Mucosa of rectum (tissue), 2 donors: Measurements from ENCODE around the gene FFAR2.

Experiments used
- H3K27ac ChIP-seq, 2 donors: one replicate each; pipeline ENCODE4 v1.7.0; 2013; ENCODE audit warnings: inconsistent platforms in 2 of 2, low read depth in 2 of 2, low read length in 2 of 2
- H3K27me3 ChIP-seq, 2 donors: one replicate each; pipeline ENCODE4 v1.7.0; 2013; ENCODE audit warnings: low read length in 2 of 2; ENCODE audit not compliant: control insufficient read depth in 2 of 2, insufficient read depth in 2 of 2
- H3K36me3 ChIP-seq, 2 donors: one replicate each; pipeline ENCODE4 v1.7.0; 2013; ENCODE audit warnings: low read length in 2 of 2; ENCODE audit not compliant: control insufficient read depth in 2 of 2, insufficient read depth in 2 of 2
- H3K4me1 ChIP-seq, 2 donors: one replicate each; pipeline ENCODE4 v1.7.0; 2013; ENCODE audit warnings: low read length in 2 of 2, mild to moderate bottlenecking in 1 of 2; ENCODE audit not compliant: control insufficient read depth in 2 of 2, insufficient read depth in 2 of 2
- H3K4me3 ChIP-seq, 2 donors: one replicate each; pipeline ENCODE4 v1.7.0; 2013; ENCODE audit warnings: low read length in 2 of 2
- H3K9ac ChIP-seq, 2 donors: one replicate each; pipeline ENCODE4 v1.7.0; 2013; ENCODE audit warnings: low read length in 2 of 2, low read depth in 1 of 2, mild to moderate bottlenecking in 1 of 2
- H3K9me3 ChIP-seq, 2 donors: one replicate each; pipeline ENCODE4 v1.7.0; 2013; ENCODE audit warnings: low read length in 2 of 2; ENCODE audit not compliant: control insufficient read depth in 2 of 2
- donor health status: healthy.
- donor health status: Normal muscosa, but diverticular disease.

Gene FFAR2

DNA sequence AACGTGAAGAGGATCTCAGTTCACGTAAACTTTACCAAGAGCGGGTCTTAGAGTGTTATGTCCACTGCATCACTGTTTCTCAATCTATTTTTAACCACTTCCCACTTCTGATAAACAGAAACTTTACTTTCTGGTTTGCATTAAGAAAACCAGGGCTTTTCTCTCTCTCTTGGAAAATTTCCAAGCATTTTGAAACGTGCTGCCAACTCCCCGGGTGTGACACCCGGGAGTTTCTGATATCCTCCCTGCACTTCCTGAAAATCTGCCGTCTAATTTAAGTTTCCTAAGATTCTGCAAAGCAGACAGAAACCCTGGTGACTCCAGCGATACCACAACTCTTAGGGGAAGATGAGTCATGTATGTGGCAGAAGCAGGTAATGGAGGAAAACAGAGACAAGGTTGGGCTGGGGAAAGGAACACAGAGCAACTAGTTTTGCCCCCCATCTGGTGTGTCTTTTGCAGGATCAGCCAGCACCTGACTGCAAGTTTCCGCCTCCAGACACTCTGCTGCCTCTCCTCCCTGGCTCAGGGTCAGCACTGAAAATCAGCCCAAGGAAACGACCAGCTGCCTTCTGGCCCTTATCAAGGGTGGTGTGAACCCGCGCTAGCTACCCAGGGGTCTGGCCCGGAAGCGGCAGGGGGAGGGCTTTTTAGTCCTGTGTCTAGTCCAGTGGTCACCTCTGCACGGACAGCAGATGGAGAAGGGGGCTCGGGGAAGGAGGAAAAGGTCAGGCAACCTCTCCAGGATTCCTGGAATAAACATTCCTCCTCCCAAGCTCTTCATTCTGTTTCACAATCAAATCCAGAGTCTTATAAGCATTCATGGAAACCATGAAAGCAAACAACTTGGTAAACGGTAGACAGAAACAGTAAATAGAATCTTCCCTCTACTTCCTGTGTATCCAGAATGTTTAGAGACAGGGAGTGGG is 11.3 kb upstream of the FFAR2 start:
- peak overlapping the region; percentile 18 to 67 for H3K4me3 ChIP-seq
- no peaks in the 10 kb centered on the region for H3K9me3 ChIP-seq
- H3K27me3 ChIP-seq = no peaks in the 10 kb centered on the region
- peak overlapping the region; percentile 31 to 52 for H3K9ac ChIP-seq
- H3K36me3 ChIP-seq = no peaks in the 10 kb centered on the region
- H3K27ac ChIP-seq = peak overlapping the region; percentile 83 to 89
- peaks cover 28 to 32% of the 10 kb centered on the region in 2 donors for H3K4me1 ChIP-seq

DNA sequence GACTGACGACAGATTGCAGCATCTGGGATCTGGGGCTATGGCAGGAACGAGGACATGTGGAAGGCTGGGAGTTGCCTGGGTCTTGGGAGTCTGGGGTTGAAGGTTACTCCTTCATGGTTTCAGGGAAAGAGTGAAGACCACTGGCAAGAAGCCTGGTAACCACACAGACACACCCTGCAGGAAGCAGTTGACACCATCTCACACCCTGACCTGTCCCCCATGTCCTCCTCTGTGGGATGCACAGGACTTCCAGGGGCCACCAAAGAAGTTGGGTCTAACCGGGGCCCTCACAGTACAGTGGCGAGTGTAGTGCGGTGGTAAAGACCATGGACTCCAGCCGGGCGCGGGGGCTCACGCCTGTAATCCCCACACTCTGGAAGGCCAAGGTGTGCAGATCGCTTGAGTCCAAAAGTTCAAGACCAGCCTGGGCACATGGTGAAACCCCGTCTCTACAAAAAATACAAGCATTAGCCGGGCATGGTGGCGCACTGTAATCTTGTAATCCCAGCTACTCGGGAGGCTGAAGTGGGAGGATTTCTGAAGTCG is 10.6 kb upstream of the FFAR2 start:
- no peaks in the 10 kb centered on the region for H3K27me3 ChIP-seq
- H3K9me3 ChIP-seq = no peaks in the 10 kb centered on the region
- H3K4me1 ChIP-seq = peaks cover 28 to 32% of the 10 kb centered on the region in 2 donors
- H3K4me3 ChIP-seq = peak overlapping the region in 1 of 2 donors; percentile 67
- H3K27ac ChIP-seq = peak overlapping the region; percentile 83 to 89
- peak overlapping the region in 1 of 2 donors; percentile 31 for H3K9ac ChIP-seq
- H3K36me3 ChIP-seq = no peaks in the 10 kb centered on the region

- no peaks in the 10 kb centered on the region for H3K9me3 ChIP-seq
- H3K27ac ChIP-seq = peak overlapping the region; percentile 83 to 89
- peaks cover 28 to 32% of the 10 kb centered on the region in 2 donors for H3K4me1 ChIP-seq
- H3K4me3 ChIP-seq = no peak overlapping the region
- no peak overlapping the region for H3K9ac ChIP-seq
- no peaks in the 10 kb centered on the region for H3K36me3 ChIP-seq
- H3K27me3 ChIP-seq = no peaks in the 10 kb centered on the region
Measured at GRCh38 chr19:35438096-35438495, 10.0 kb upstream of the FFAR2 start.

GRCh38 chr19:35438527-35438926 is 9.5 kb upstream of the FFAR2 start:
- H3K27me3 ChIP-seq = no peaks in the 10 kb centered on the region

DNA sequence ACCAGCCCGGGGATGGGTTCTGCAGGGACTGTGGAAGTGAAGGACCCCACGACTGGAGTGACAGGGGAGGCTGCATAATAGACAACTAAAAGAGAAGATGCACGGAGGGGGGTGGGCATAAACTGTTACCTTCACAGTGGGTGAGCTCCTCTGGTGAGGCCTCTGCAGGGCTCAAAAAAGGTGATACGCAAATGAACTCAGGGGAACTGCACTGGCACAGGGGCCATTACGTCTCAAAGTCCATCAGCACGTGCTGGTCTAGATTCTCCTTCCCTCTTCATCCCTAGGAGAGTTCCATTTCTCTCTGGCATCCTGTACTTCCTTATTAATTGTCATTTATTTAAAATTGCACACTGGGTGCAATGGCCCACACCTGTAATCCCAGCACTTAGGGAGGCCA is 8.1 kb upstream of the FFAR2 start:
- H3K9ac ChIP-seq = no peak overlapping the region
- no peaks in the 10 kb centered on the region for H3K27me3 ChIP-seq
- H3K9me3 ChIP-seq = no peaks in the 10 kb centered on the region
- H3K27ac ChIP-seq = no peak overlapping the region
- H3K4me1 ChIP-seq = peaks cover 20 to 21% of the 10 kb centered on the region in 2 donors
- no peaks in the 10 kb centered on the region for H3K36me3 ChIP-seq
- no peak overlapping the region for H3K4me3 ChIP-seq

More at GRCh38 chr19:35438527-35438926, 9.5 kb upstream of the FFAR2 start:
- H3K9me3 ChIP-seq = no peaks in the 10 kb centered on the region
- H3K4me3 ChIP-seq = no peak overlapping the region
- H3K9ac ChIP-seq = no peak overlapping the region
- H3K27ac ChIP-seq = no peak overlapping the region
- no peaks in the 10 kb centered on the region for H3K36me3 ChIP-seq
- peaks cover 28 to 32% of the 10 kb centered on the region in 2 donors for H3K4me1 ChIP-seq

DNA sequence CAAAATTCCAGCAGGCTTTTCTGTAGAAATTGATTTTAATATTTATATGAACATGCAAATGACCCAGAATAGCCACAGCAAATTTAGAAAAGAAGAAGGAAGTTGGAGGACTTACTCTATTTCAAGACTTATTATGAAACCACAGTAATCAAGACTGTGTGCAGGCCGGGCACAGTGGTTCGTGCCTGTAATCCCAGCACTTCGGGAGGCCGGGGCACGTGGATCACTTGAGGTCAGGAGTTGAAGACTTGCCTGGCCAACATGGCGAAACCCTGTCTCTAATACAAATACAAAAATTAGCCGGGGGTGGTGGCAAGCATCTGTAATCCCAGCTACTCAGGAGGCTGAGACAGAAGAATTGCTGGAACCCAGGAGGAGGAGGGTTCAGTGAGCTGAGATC is 6.0 kb upstream of the FFAR2 start:
- Histone ChIP-seq H3K27me3 (no peaks in the 10 kb centered on the region), H3K4me3 (no peak overlapping the region), H3K4me1 (peaks cover 3 to 6% of the 10 kb centered on the region in 2 donors), H3K9ac (no peak overlapping the region), H3K36me3 (no peaks in the 10 kb centered on the region), H3K9me3 (no peaks in the 10 kb centered on the region), H3K27ac (no peak overlapping the region)

DNA sequence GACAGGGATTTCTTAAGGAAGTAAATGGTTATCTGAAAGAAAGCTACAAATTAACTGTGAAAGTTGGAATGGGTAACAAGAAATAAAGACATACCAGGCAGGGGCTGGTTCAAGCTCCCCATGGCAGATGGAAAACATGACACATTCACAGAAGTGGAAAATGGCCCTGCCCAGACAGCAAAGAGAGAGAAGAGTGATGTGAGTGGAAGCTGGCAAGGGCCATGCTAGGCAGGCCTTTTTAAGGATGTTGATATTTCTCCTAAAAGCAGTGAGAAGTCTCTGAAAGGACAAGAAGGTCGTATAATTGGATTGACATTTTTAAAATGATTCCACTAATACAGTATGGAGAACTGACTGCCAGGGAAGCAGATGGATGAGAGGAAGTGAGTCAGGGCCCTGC is 3.3 kb upstream of the FFAR2 start:
- H3K4me1 ChIP-seq = peaks cover 6 to 8% of the 10 kb centered on the region in 2 donors
- no peak overlapping the region for H3K4me3 ChIP-seq
- H3K27me3 ChIP-seq = no peaks in the 10 kb centered on the region
- H3K36me3 ChIP-seq = no peaks in the 10 kb centered on the region
- no peaks in the 10 kb centered on the region for H3K9me3 ChIP-seq
- no peak overlapping the region for H3K27ac ChIP-seq
- H3K9ac ChIP-seq = no peak overlapping the region

- no peaks in the 10 kb centered on the region for H3K9me3 ChIP-seq
- no peak overlapping the region for H3K27ac ChIP-seq
- peaks cover 6 to 8% of the 10 kb centered on the region in 2 donors for H3K4me1 ChIP-seq
- H3K36me3 ChIP-seq = no peaks in the 10 kb centered on the region
- H3K4me3 ChIP-seq = no peak overlapping the region
- no peaks in the 10 kb centered on the region for H3K27me3 ChIP-seq
- H3K9ac ChIP-seq = no peak overlapping the region
Measured at GRCh38 chr19:35445826-35446593, 2.0 kb upstream of the FFAR2 start.

DNA sequence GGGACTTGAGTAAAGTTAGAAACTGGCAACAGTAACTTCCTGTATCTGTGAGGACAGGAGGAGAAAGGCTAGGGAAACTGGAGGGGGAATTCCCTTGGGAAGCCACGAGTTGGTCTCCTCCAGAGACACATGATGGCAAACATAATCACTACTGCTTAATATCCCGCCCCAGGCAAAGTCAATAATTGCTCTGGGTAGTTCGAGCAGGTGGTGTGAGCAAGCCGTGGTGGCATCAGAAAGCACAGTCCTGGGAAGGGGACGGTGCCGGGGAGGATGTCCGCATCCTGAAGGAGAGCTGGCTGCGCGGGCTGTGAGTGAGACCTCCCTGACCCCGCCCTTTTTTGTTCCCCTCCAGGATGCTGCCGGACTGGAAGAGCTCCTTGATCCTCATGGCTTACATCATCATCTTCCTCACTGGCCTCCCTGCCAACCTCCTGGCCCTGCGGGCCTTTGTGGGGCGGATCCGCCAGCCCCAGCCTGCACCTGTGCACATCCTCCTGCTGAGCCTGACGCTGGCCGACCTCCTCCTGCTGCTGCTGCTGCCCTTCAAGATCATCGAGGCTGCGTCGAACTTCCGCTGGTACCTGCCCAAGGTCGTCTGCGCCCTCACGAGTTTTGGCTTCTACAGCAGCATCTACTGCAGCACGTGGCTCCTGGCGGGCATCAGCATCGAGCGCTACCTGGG is 1.4 kb downstream of the FFAR2 start:
- no peaks in the 10 kb centered on the region for H3K36me3 ChIP-seq
- H3K9me3 ChIP-seq = no peaks in the 10 kb centered on the region
- H3K4me1 ChIP-seq = peaks cover 6 to 10% of the 10 kb centered on the region in 2 donors
- no peak overlapping the region for H3K27ac ChIP-seq
- no peak overlapping the region for H3K9ac ChIP-seq
- H3K4me3 ChIP-seq = no peak overlapping the region
- H3K27me3 ChIP-seq = no peaks in the 10 kb centered on the region
